Coronary artery (tissue), 2 donors: ENCODE results near the gene GNS.

ENCODE experiments used
- DNase-seq: peaks from one replicate; pipeline ENCODE4 v3.0.0-alpha.2; 2017; ENCODE audit warnings: low spot score
- H3K27ac ChIP-seq, 2 donors: fragments of 200-600 bp; sonication (generic); one replicate each; pipeline ENCODE4 v1.5.1; 2016 to 2019
- H3K4me3 ChIP-seq: fragments of 200-600 bp; sonication (generic); 2 replicates; pipeline ENCODE4 v1.5.1; 2016; ENCODE audit warnings: mild to moderate bottlenecking, moderate library complexity
- TF ChIP-seq, protein P1 (sequence below): fragments of 200-600 bp; sonication (generic); IDR thresholded peaks from one replicate; pipeline ENCODE4 v1.5.1; 2019; ENCODE audit warnings: antibody characterized with exemption

GNS gene

DNA sequence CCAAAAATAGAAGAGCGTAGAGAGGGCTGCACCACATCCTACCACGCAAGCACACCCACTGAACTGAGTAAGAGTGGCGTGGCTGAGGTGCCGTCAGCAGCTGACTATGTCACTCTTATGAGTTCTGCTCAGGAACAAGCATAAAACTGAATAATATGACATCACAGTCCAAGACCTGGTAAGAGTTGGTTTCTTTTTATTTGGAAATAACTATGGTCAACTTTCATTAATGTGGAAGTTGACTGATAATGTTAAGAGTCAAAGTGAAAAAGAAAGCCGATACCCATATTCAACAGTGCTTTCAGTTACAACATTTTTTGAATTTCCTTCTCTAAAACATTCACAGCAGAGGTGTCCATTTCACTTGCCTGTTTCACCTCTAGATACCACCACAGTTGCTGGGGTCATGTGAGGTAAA, 44.6 kb downstream of the GNS start:
- no peak overlapping the region for H3K4me3 ChIP-seq
- no peak for DNase-seq
- TF ChIP-seq, protein P1, sequence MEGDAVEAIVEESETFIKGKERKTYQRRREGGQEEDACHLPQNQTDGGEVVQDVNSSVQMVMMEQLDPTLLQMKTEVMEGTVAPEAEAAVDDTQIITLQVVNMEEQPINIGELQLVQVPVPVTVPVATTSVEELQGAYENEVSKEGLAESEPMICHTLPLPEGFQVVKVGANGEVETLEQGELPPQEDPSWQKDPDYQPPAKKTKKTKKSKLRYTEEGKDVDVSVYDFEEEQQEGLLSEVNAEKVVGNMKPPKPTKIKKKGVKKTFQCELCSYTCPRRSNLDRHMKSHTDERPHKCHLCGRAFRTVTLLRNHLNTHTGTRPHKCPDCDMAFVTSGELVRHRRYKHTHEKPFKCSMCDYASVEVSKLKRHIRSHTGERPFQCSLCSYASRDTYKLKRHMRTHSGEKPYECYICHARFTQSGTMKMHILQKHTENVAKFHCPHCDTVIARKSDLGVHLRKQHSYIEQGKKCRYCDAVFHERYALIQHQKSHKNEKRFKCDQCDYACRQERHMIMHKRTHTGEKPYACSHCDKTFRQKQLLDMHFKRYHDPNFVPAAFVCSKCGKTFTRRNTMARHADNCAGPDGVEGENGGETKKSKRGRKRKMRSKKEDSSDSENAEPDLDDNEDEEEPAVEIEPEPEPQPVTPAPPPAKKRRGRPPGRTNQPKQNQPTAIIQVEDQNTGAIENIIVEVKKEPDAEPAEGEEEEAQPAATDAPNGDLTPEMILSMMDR = no peak
- no peak overlapping the region for H3K27ac ChIP-seq

- H3K27ac ChIP-seq = no peak overlapping the region
- TF ChIP-seq, protein P1 = no peak
- DNase-seq = no peak
- no peak overlapping the region for H3K4me3 ChIP-seq
These were observed 45.8 kb downstream of the GNS start for GRCh38 chr12:64713376-64713775.

- TF ChIP-seq, protein P1 = no peak
- Histone ChIP-seq H3K27ac (no peak overlapping the region), H3K4me3 (no peak overlapping the region)
- no peak for DNase-seq
These were observed 49.8 kb downstream of the GNS start for GRCh38 chr12:64709429-64709828.

- TF ChIP-seq, protein P1 = no peak
These were observed 51.3 kb downstream of the GNS start for GRCh38 chr12:64707926-64708325.

GRCh38 chr12:64707362-64707761, 51.8 kb downstream of the GNS start:
- Histone ChIP-seq H3K4me3 (no peak overlapping the region), H3K27ac (no peak overlapping the region)
- TF ChIP-seq, protein P1 = no peak
- no peak for DNase-seq

More at GRCh38 chr12:64707926-64708325, 51.3 kb downstream of the GNS start:
- H3K4me3 ChIP-seq = no peak overlapping the region
- no peak overlapping the region for H3K27ac ChIP-seq
- no peak for DNase-seq

DNA sequence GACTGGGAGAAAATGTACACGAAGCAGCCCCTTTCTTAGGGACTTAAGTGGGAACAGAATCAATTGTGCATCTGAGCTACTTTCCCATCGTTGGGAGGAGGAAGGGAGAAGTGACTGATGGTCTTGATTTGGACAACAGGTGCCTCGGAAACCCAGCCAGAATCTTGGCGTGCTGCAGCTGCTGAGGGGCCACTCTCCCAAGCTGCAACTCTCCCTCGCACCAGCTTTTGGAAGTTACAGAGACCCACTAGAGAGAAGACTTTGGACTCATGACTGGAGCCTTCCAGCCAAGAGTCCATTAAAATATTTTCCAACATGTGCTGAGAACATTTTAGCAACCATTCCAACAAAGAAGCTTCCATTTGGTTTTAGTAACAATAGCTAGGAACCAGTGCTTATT, 52.3 kb downstream of the GNS start:
- DNase-seq = no peak
- TF ChIP-seq, protein P1 = no peak

GRCh38 chr12:64706306-64706705, 52.9 kb downstream of the GNS start:
- TF ChIP-seq, protein P1 = no peak
- no peak for DNase-seq
- H3K27ac ChIP-seq = no peak overlapping the region
- H3K4me3 ChIP-seq = no peak overlapping the region

More for the DNA sequence above, 52.3 kb downstream of the GNS start:
- no peak overlapping the region for H3K27ac ChIP-seq
- no peak overlapping the region for H3K4me3 ChIP-seq
